ENCODE measurements around the gene GTF2B. TPM values are rescaled to one million over a fixed set of nuclear protein-coding genes. Genes with fewer than 3 reads are reported as not detected.
"Not testable (repeated sequence)": the region's sequence is repeated elsewhere in the genome, so short reads cannot be mapped to it uniquely, and the experiment has no call there.

The GTF2B gene
- total RNA-seq, 1 donor from 2014 or later = 12.6 TPM

- no peak overlapping the region for H3K27ac ChIP-seq (replicated peaks)
- peaks cover 29% of the 10 kb centered on the region for H3K36me3 ChIP-seq
- no peak for DNase-seq
- H3K27me3 ChIP-seq (ENCODE audit: low read depth) = no peaks in the 10 kb centered on the region
- no peaks in the 10 kb centered on the region for H3K9me3 ChIP-seq (replicated peaks)
- intact Hi-C loops (cut with micrococcal nuclease) = no loop called here
- no peak for TF ChIP-seq CTCF (IDR thresholded peaks at IDR 0.05; ENCODE audit: borderline replicate concordance)
- no peaks in the 10 kb centered on the region for H3K4me1 ChIP-seq
- H3K4me3 ChIP-seq = no peak overlapping the region
These were observed 43.7 kb downstream of the GTF2B start for GRCh38 chr1:88847643-88848042.

GRCh38 chr1:88825721-88826120 is 65.6 kb downstream of the GTF2B start:
- Histone ChIP-seq H3K36me3 (peaks cover 58% of the 10 kb centered on the region), H3K27me3 (ENCODE audit: low read depth) (no peaks in the 10 kb centered on the region), H3K27ac (replicated peaks) (no peak overlapping the region), H3K4me1 (no peaks in the 10 kb centered on the region), H3K9me3 (replicated peaks) (no peaks in the 10 kb centered on the region), H3K4me3 (no peak overlapping the region)
- intact Hi-C loops (cut with micrococcal nuclease) = no loop called here
- no peak for DNase-seq
- TF ChIP-seq CTCF (IDR thresholded peaks at IDR 0.05; ENCODE audit: borderline replicate concordance) = no peak

GRCh38 chr1:88819642-88820041 is 71.7 kb downstream of the GTF2B start:
- H3K27me3 ChIP-seq (ENCODE audit: low read depth); H3K4me1 ChIP-seq; H3K4me3 ChIP-seq; DNase-seq; H3K27ac ChIP-seq (replicated peaks); H3K9me3 ChIP-seq (replicated peaks); intact Hi-C loops (cut with micrococcal nuclease): not testable (repeated sequence)
- H3K36me3 ChIP-seq = peaks cover 55% of the 10 kb centered on the region

- Histone ChIP-seq H3K27me3 (ENCODE audit: low read depth) (no peaks in the 10 kb centered on the region), H3K27ac (replicated peaks) (no peak overlapping the region), H3K36me3 (peaks cover 77% of the 10 kb centered on the region), H3K9me3 (replicated peaks) (no peaks in the 10 kb centered on the region), H3K4me1 (no peaks in the 10 kb centered on the region), H3K4me3 (no peak overlapping the region)
- intact Hi-C loops (cut with micrococcal nuclease) = no loop called here
- no peak for TF ChIP-seq CTCF (IDR thresholded peaks at IDR 0.05; ENCODE audit: borderline replicate concordance)
- DNase-seq = no peak
These were observed 77.9 kb downstream of the GTF2B start for GRCh38 chr1:88813471-88813870.

- Histone ChIP-seq H3K4me3 (no peak overlapping the region), H3K27ac (replicated peaks) (no peak overlapping the region), H3K36me3 (peaks cover 78% of the 10 kb centered on the region), H3K4me1 (no peaks in the 10 kb centered on the region), H3K9me3 (replicated peaks) (no peaks in the 10 kb centered on the region), H3K27me3 (ENCODE audit: low read depth) (no peaks in the 10 kb centered on the region)
- DNase-seq = no peak
- intact Hi-C loops (cut with micrococcal nuclease) = no loop called here
- no peak for TF ChIP-seq CTCF (IDR thresholded peaks at IDR 0.05; ENCODE audit: borderline replicate concordance)
These were observed 79.0 kb downstream of the GTF2B start for GRCh38 chr1:88812366-88812765.

GRCh38 chr1:88803444-88803843 is 87.9 kb downstream of the GTF2B start:
- no peaks in the 10 kb centered on the region for H3K9me3 ChIP-seq (replicated peaks)
- H3K27ac ChIP-seq (replicated peaks) = no peak overlapping the region
- no peak overlapping the region for H3K4me3 ChIP-seq
- peaks cover 67% of the 10 kb centered on the region for H3K36me3 ChIP-seq
- DNase-seq = no peak
- H3K27me3 ChIP-seq (ENCODE audit: low read depth) = no peaks in the 10 kb centered on the region
- no peak for TF ChIP-seq CTCF (IDR thresholded peaks at IDR 0.05; ENCODE audit: borderline replicate concordance)
- intact Hi-C loops (cut with micrococcal nuclease) = no loop called here
- no peaks in the 10 kb centered on the region for H3K4me1 ChIP-seq
